Neural progenitor cell (in vitro differentiated cells): ENCODE results near the gene MEN1. TPM values are rescaled to one million over a fixed set of nuclear protein-coding genes. Genes with fewer than 3 reads are reported as not detected.

Source experiments
- DNase-seq: peaks from one replicate; pipeline ENCODE4 v3.0.0-alpha.2; 2016; ENCODE audit warnings: low spot score
- H2AFZ ChIP-seq: fragments of 200-600 bp; sonication (generic); replicated peaks from 2 replicates; pipeline ENCODE4 v1.6.1; 2016; ENCODE audit warnings: antibody characterized with exemption
- H3F3A ChIP-seq: fragments of 200-600 bp; sonication (generic); 2 replicates; pipeline ENCODE4 v1.6.1; 2016; ENCODE audit warnings: antibody characterized with exemption, low read depth
- H3K27ac ChIP-seq: fragments of 200-600 bp; sonication (generic); 2 replicates; pipeline ENCODE4 v1.5.1; 2016; ENCODE audit warnings: mild to moderate bottlenecking
- H3K27me3 ChIP-seq: fragments of 200-600 bp; sonication (generic); 2 replicates; pipeline ENCODE4 v1.6.1; 2016; ENCODE audit warnings: mild to moderate bottlenecking, moderate library complexity
- H3K36me3 ChIP-seq: fragments of 200-600 bp; sonication (generic); 2 replicates; pipeline ENCODE4 v1.5.1; 2016
- H3K4me1 ChIP-seq: fragments of 200-600 bp; sonication (generic); 2 replicates; pipeline ENCODE4 v1.6.1; 2016; ENCODE audit warnings: mixed run types
- H3K4me2 ChIP-seq: fragments of 200-600 bp; sonication (generic); 2 replicates; pipeline ENCODE4 v1.6.1; 2016
- H3K4me3 ChIP-seq: fragments of 200-600 bp; sonication (generic); 2 replicates; pipeline ENCODE4 v1.5.1; 2016
- H3K79me2 ChIP-seq: fragments of 200-600 bp; sonication (generic); 2 replicates; pipeline ENCODE4 v1.6.1; 2016; ENCODE audit warnings: low read depth
- H3K9ac ChIP-seq: fragments of 200-600 bp; sonication (generic); 2 replicates; pipeline ENCODE4 v1.6.1; 2016
- H3K9me3 ChIP-seq: fragments of 200-600 bp; sonication (generic); 2 replicates; pipeline ENCODE4 v1.5.1; 2016; ENCODE audit warnings: low read depth
- H4K20me1 ChIP-seq: fragments of 200-600 bp; sonication (generic); 2 replicates; pipeline ENCODE4 v1.6.1; 2016; ENCODE audit warnings: low read depth
- H3K27ac Mint-ChIP-seq: 3 replicates; pipeline ENCODE4 v1.8.0; 2021; ENCODE audit warnings: mixed read lengths
- H3K27me3 Mint-ChIP-seq: 2 replicates; pipeline ENCODE4 v1.8.0; 2022; ENCODE audit warnings: low read depth, mild to moderate bottlenecking, inconsistent platforms, moderate library complexity, mixed read lengths; ENCODE audit not compliant: insufficient read depth
- H3K36me3 Mint-ChIP-seq: 3 replicates; pipeline ENCODE4 v1.8.0; 2021; ENCODE audit warnings: mixed read lengths
- H3K4me1 Mint-ChIP-seq: 3 replicates; pipeline ENCODE4 v1.8.0; 2021; ENCODE audit warnings: mixed read lengths
- H3K4me3 Mint-ChIP-seq: 3 replicates; pipeline ENCODE4 v1.8.0; 2021; ENCODE audit warnings: mild to moderate bottlenecking, moderate library complexity, mixed read lengths
- H3K9me3 Mint-ChIP-seq: 3 replicates; pipeline ENCODE4 v1.8.0; 2020; ENCODE audit warnings: mixed read lengths
- EZH2 ChIP-seq: fragments of 200-600 bp; sonication (generic); IDR thresholded peaks from 2 replicates; pipeline ENCODE4 v1.6.1; 2017; ENCODE audit warnings: antibody characterized with exemption, mild to moderate bottlenecking, moderate library complexity
- EZH2phosphoT487 ChIP-seq: fragments of 200-600 bp; sonication (generic); IDR thresholded peaks from 2 replicates; pipeline ENCODE4 v1.6.1; 2017; ENCODE audit warnings: antibody characterized with exemption
- total RNA-seq: library from RNA; depleted of rRNA; stranded (reverse); fragments of >200 nt; gene quantifications from 2 replicates; pipeline ENCODE4 v1.2.3, GENCODE V29; 2015; ENCODE audit warnings: low replicate concordance
- TF ChIP-seq, protein P1 (sequence below): fragments of 200-600 bp; sonication (generic); IDR thresholded peaks from 2 replicates; pipeline ENCODE4 v1.5.1; 2017; ENCODE audit warnings: antibody characterized with exemption, mild to moderate bottlenecking

The MEN1 gene
- total RNA-seq, 1 donor from 2014 or later: 11.4 TPM

- Histone ChIP-seq H3K27ac (no peak overlapping the region), H3K4me1 (no peaks in the 10 kb centered on the region), H3K79me2 (no peaks in the 10 kb centered on the region), H4K20me1 (no peaks in the 10 kb centered on the region), H3K4me3 (no peak overlapping the region), H3K9me3 (no peaks in the 10 kb centered on the region), H3K9ac (no peak overlapping the region), H3K27me3 (no peaks in the 10 kb centered on the region), H3K4me2 (no peak overlapping the region), H3F3A (no peaks in the 10 kb centered on the region), H2AFZ (no peak overlapping the region), H3K36me3 (no peaks in the 10 kb centered on the region)
- peaks cover 7% of the 10 kb centered on the region for H3K27me3 Mint-ChIP-seq
- peaks cover 7% of the 10 kb centered on the region for H3K4me1 Mint-ChIP-seq
- no peak overlapping the region for H3K27ac Mint-ChIP-seq
- no peaks in the 10 kb centered on the region for H3K36me3 Mint-ChIP-seq
- no peak for DNase-seq
- TF ChIP-seq, protein P1, sequence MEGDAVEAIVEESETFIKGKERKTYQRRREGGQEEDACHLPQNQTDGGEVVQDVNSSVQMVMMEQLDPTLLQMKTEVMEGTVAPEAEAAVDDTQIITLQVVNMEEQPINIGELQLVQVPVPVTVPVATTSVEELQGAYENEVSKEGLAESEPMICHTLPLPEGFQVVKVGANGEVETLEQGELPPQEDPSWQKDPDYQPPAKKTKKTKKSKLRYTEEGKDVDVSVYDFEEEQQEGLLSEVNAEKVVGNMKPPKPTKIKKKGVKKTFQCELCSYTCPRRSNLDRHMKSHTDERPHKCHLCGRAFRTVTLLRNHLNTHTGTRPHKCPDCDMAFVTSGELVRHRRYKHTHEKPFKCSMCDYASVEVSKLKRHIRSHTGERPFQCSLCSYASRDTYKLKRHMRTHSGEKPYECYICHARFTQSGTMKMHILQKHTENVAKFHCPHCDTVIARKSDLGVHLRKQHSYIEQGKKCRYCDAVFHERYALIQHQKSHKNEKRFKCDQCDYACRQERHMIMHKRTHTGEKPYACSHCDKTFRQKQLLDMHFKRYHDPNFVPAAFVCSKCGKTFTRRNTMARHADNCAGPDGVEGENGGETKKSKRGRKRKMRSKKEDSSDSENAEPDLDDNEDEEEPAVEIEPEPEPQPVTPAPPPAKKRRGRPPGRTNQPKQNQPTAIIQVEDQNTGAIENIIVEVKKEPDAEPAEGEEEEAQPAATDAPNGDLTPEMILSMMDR: no peak
- no peak for TF ChIP-seq EZH2
- TF ChIP-seq EZH2phosphoT487: no peak
- H3K9me3 Mint-ChIP-seq: no peaks in the 10 kb centered on the region
- no peak overlapping the region for H3K4me3 Mint-ChIP-seq
Measured at GRCh38 chr11:64827451-64827839, 17.1 kb upstream of the MEN1 start.

DNA sequence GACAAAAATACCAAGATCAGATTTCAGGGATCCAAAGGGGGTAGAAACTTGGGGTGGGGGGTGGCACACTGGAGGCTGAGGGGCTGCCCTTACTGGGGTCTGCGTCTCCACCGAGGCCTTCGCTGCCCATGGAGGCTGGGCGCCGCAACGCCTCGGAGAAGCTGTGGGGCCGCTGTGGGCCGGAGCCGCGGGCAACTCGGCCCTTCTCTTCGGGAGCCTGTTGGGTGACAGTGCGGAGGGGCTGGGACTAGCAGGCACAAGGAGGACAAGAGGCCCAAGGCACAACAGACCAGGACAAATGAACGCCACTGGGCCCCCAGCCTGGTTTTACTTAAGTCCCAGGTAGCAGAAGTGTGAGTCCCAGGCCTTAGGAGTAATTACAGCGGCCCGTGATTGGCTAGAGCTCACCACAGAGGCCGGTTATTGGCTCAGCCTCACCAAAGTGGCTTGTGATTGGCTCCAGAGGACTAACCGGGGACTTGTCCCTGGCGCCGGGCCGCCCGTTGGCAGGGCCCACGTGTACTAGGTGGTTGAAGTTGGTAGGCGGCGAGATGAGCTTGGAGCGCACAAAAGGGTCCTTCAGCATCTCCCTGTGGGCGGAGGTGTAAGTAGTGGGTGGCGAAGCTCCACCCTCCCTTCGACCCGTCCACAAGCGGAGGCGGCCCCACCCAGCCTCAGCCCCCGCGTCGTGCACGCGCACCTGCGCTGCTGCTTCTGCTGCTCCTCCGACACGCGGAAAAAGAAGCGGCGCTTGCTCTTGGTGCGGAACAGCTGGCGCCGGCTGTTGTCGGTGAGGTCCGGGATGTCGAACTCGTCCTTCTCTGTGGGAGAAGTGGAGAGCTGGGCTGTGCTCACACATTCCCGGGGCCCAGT, 16.5 kb upstream of the MEN1 start:
- Histone ChIP-seq H3K9ac (no peak overlapping the region), H3K36me3 (no peaks in the 10 kb centered on the region), H4K20me1 (no peaks in the 10 kb centered on the region), H3F3A (peaks cover under 1% of the 10 kb centered on the region), H3K27ac (no peak overlapping the region), H3K79me2 (no peaks in the 10 kb centered on the region), H3K4me2 (no peak overlapping the region), H2AFZ (no peak overlapping the region), H3K4me1 (no peaks in the 10 kb centered on the region), H3K9me3 (no peaks in the 10 kb centered on the region), H3K4me3 (no peak overlapping the region), H3K27me3 (no peaks in the 10 kb centered on the region)
- Mint-ChIP-seq H3K4me1 (peaks cover 5% of the 10 kb centered on the region), H3K36me3 (no peaks in the 10 kb centered on the region), H3K27ac (peak overlapping the region; percentile 78), H3K9me3 (no peaks in the 10 kb centered on the region), H3K27me3 (peaks cover 6% of the 10 kb centered on the region), H3K4me3 (peak overlapping the region; percentile 41)
- no peak for DNase-seq
- TF ChIP-seq, protein P1: no peak
- TF ChIP-seq EZH2phosphoT487: no peak
- TF ChIP-seq EZH2: no peak

DNA sequence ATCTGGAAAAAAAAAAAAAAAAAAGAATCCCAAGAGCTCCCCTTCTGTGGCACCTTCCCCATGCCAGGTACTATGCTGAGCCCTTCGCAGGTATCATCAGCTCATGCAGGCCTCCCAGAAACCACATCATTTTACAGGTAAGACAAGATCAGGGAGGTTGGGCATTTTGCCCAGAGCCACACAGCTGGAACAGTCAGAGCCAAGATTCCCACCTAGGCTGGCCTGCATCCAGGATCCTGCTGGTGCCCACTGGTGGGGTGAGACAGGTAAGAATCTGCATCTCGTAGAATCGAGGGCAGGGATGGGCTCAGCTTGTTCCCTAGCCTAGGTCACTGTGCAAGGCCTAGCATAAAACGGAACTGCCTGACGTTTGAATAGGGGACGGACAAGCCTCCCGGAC, 15.7 kb upstream of the MEN1 start:
- H4K20me1 ChIP-seq: no peaks in the 10 kb centered on the region
- H3K4me1 Mint-ChIP-seq: peaks cover 5% of the 10 kb centered on the region
- no peak overlapping the region for H3K4me3 ChIP-seq
- no peak overlapping the region for H3K4me3 Mint-ChIP-seq
- H3K9me3 ChIP-seq: no peaks in the 10 kb centered on the region
- H3K27ac Mint-ChIP-seq: peak overlapping the region; percentile 78
- no peaks in the 10 kb centered on the region for H3K79me2 ChIP-seq
- H3K4me2 ChIP-seq: no peak overlapping the region
- H3K27me3 Mint-ChIP-seq: peaks cover 6% of the 10 kb centered on the region
- H3K4me1 ChIP-seq: no peaks in the 10 kb centered on the region
- no peaks in the 10 kb centered on the region for H3K9me3 Mint-ChIP-seq
- no peaks in the 10 kb centered on the region for H3K36me3 Mint-ChIP-seq
- TF ChIP-seq EZH2phosphoT487: no peak
- TF ChIP-seq, protein P1: no peak
- TF ChIP-seq EZH2: no peak
- H3K36me3 ChIP-seq: no peaks in the 10 kb centered on the region
- no peak for DNase-seq
- no peak overlapping the region for H3K9ac ChIP-seq
- no peak overlapping the region for H3K27ac ChIP-seq
- H3F3A ChIP-seq: peaks cover 2% of the 10 kb centered on the region
- no peaks in the 10 kb centered on the region for H3K27me3 ChIP-seq
- H2AFZ ChIP-seq: no peak overlapping the region
